ENCODE measurements around the gene AEBP2.
"Not testable (repeated sequence)": the region's sequence is repeated elsewhere in the genome, so short reads cannot be mapped to it uniquely, and the experiment has no call there.

The AEBP2 gene

GRCh38 chr12:19439059-19440018 lies at the start of gene AEBP2:
Gene AEBP2, plus strand, starts transcription at chr12:19439492. Its CDS starts 208 bp downstream, at chr12:19439700.
- DNase-seq: peak; percentile 82

GRCh38 chr12:19390051-19390598 lies 49.2 kb upstream of the AEBP2 start:
- no peak for DNase-seq

- not testable (repeated sequence) for DNase-seq
Measured at GRCh38 chr12:19392644-19393043, 46.6 kb upstream of the AEBP2 start.

- DNase-seq: no peak
Measured at GRCh38 chr12:19394385-19394784, 44.9 kb upstream of the AEBP2 start.

- DNase-seq: no peak
Measured at GRCh38 chr12:19397534-19397933, 41.8 kb upstream of the AEBP2 start.

- no peak for DNase-seq
Measured at GRCh38 chr12:19398376-19399363, 40.6 kb upstream of the AEBP2 start.

- not testable (repeated sequence) for DNase-seq
Measured at GRCh38 chr12:19400649-19401285, 38.5 kb upstream of the AEBP2 start.

- no peak for DNase-seq
Measured at GRCh38 chr12:19402211-19402610, 37.1 kb upstream of the AEBP2 start.

GRCh38 chr12:19402743-19403431 lies 36.4 kb upstream of the AEBP2 start:
- DNase-seq: no peak

GRCh38 chr12:19404242-19404880 lies 34.9 kb upstream of the AEBP2 start:
- no peak for DNase-seq

GRCh38 chr12:19409376-19409775 lies 29.9 kb upstream of the AEBP2 start:
- no peak for DNase-seq

GRCh38 chr12:19410211-19410610 lies 29.1 kb upstream of the AEBP2 start:
- peak; percentile 51 for DNase-seq

- DNase-seq: no peak
Measured at GRCh38 chr12:19410629-19411185, 28.6 kb upstream of the AEBP2 start.

GRCh38 chr12:19411234-19412204 lies 27.8 kb upstream of the AEBP2 start:
- no peak for DNase-seq

GRCh38 chr12:19412844-19413243 lies 26.4 kb upstream of the AEBP2 start:
- DNase-seq: no peak

- DNase-seq: not testable (repeated sequence)
Measured at GRCh38 chr12:19413582-19413981, 25.7 kb upstream of the AEBP2 start.

GRCh38 chr12:19415563-19415962 lies 23.7 kb upstream of the AEBP2 start:
- DNase-seq: no peak

- no peak for DNase-seq
Measured at GRCh38 chr12:19419086-19419485, 20.2 kb upstream of the AEBP2 start.

- DNase-seq: no peak
Measured at GRCh38 chr12:19421503-19422282, 17.6 kb upstream of the AEBP2 start.
